H4 (cell line): ENCODE measurements around the gene ITPRID2. TPM values are rescaled to one million over a fixed set of nuclear protein-coding genes. Genes with fewer than 3 reads are reported as not detected.
"Not testable (repeated sequence)": the region's sequence is repeated elsewhere in the genome, so short reads cannot be mapped to it uniquely, and the experiment has no call there.

ENCODE experiments used
- DNase-seq: peaks from one replicate; pipeline ENCODE4 v3.0.0-alpha.2; 2015; ENCODE audit warnings: low spot score
- total RNA-seq: library from RNA; depleted of rRNA; stranded (reverse); fragments of >200 nt; shearing (Covaris generic); gene quantifications from 2 replicates; pipeline ENCODE4 v1.2.3, GENCODE V29; 2014; rRNA removed

Gene ITPRID2
- total RNA-seq, 1 experiment from 2014 or later = 68.5 TPM

GRCh38 chr2:181959508-181959907 is 68.0 kb downstream of the ITPRID2 start:
- no peak for DNase-seq

DNA sequence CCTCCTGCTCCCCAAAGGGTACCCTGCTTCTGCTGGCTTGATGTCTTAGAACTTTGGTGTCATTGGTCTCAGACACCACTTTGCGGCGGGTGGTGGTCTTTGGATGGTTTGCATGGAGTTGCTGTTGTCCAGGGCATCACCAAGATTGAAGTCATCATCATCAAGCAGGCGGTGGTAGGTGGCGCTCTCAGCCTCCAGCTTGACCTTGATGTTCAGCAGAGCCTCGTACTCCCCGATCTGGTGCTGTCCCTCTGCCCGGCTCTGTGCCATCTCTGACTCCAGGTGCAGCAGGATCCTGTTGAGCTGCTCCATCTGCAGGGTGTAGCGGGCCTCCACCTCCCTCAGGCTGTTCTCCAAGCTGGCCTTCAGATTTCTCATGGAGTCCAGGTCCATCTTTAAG is 69.6 kb downstream of the ITPRID2 start:
- not testable (repeated sequence) for DNase-seq

- no peak for DNase-seq
Observed at GRCh38 chr2:181962142-181962541, 70.6 kb downstream of the ITPRID2 start.

- no peak for DNase-seq
Observed at GRCh38 chr2:181970160-181970794, 78.7 kb downstream of the ITPRID2 start.

GRCh38 chr2:181971032-181971431 is 79.5 kb downstream of the ITPRID2 start:
- DNase-seq = no peak

DNA sequence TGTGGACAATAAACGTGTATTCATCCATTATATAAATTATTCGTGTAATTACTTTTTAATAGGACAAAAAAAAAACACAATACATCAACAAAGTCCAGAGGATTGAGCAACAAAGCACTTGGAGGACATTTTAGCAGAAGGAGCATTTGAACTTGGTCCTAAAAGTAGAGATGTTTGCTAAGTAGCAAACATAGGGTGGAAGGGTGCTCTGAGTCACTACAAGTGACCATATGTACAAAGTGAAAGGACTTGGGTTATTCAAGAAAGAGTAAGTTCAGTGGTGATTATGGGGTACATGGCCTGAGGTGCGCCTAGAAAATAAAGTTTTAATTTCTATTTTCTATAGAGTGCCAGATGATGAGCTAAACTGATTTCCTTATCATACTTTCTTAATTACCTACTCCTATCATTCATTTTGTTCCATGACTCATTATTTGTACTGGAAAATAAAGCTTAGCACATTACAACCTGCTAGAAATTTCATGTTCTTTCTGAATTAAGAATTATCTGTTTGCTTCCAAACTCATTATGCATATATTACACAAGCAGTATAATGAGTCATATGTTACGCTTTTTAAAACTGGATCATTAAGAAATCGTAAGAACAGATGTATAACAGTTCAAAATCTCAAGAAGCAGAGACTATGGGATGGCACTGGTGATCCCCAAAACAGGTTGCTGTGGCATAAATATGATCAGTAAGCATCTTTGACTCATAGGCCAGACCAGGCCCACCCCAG is 81.1 kb downstream of the ITPRID2 start:
- DNase-seq = no peak

DNA sequence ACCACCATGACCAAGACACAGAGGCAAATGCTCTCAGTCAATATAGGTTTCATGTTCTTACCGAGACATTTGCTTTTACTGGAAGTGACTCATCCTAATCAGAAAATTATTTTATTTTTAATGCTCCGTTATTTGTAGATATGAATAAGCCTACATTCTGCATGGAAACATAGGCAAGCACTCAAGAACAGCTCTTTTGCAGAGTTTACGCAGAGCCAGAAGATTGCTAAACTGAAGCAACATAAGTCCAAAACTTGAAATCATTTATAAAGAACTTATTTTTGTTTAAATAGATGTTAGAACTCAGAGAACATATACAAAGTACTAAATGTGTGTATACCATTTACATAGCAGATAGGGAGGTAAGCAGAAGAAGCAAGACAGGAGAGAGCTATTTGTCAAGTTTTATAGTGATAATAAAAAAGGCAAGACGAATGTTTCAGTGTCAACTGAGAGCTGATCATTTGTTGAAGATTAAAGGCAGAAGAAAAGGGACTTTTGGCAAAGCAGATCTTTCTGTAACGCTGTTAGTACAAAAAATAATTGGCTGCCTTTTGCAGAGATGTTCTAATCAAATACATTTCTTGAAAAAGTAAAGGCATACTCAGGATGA is 81.7 kb downstream of the ITPRID2 start:
- DNase-seq = no peak

- no peak for DNase-seq
Observed at GRCh38 chr2:181977661-181978350, 86.3 kb downstream of the ITPRID2 start.

DNA sequence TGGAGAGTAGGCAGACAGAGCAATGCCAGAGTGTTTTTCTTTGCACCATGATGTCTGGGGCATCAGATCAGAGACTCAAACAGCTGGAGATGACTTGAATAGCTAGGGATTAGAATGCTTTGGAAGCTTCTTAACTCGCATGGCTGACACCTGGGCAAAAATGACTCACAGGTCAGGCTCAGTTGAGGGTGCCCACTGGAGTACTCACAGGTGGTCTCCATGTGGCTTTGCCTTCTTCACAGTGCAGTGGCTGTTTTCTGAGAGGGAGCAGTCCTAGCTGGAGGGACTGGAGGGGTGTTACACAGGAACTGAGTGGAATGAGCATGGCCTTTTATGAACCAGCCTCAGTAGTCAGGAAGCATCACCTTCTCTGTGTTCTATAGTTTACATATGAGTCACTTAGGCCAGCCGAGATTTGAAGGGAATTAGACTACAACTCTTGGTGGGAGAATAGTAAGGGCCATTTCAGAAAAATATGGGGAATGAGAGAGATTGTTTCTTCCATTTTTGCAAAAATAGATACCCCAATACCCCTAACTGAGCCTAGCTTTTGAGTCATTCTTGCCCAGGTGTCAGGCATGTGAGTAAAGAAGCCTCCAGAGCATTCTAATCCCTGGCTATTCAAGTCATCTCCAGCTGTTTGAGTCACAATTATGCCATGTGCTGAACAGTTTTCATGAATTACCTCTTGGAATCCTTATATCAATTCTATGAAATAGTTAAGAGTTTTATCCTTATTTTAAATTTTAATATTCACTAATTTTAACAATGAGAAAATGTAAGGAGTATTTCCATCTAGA is 87.0 kb downstream of the ITPRID2 start:
- no peak for DNase-seq

Other genes with a start within 250 kb of the ITPRID2 start
- gene CERKL, start 234.6 kb upstream of the ITPRID2 start, total RNA-seq = 0.06 and 0.85 TPM in 2 replicates
- gene NEUROD1, start 211.2 kb upstream of the ITPRID2 start, total RNA-seq = 0.10 and 0.12 TPM in 2 replicates
- gene PPP1R1C, start 94.1 kb downstream of the ITPRID2 start, total RNA-seq = 3.3 TPM in 2 replicates